Measurements from ENCODE around the gene MDFI.

The MDFI gene

GRCh38 chr6:41638002-41638934 is at the start of gene MDFI:
Gene MDFI (plus strand): TSS chr6:41638468. CDS start chr6:41638750, 282 bp downstream.
- DNase-seq: no peak

- no peak for DNase-seq
Observed at GRCh38 chr6:41589223-41589622, 49.0 kb upstream of the MDFI start.

- DNase-seq: no peak
Observed at GRCh38 chr6:41589636-41590622, 48.3 kb upstream of the MDFI start.

GRCh38 chr6:41591122-41591521 is 47.1 kb upstream of the MDFI start:
- no peak for DNase-seq

GRCh38 chr6:41591859-41592502 is 46.3 kb upstream of the MDFI start:
- DNase-seq: peak; percentile 68 to 74

GRCh38 chr6:41593406-41593805 is 44.9 kb upstream of the MDFI start:
- DNase-seq: no peak

GRCh38 chr6:41593839-41594238 is 44.4 kb upstream of the MDFI start:
- DNase-seq: no peak

GRCh38 chr6:41594326-41594725 is 43.9 kb upstream of the MDFI start:
- no peak for DNase-seq

GRCh38 chr6:41594766-41595165 is 43.5 kb upstream of the MDFI start:
- no peak for DNase-seq

GRCh38 chr6:41595166-41595565 is 43.1 kb upstream of the MDFI start:
- no peak for DNase-seq

- DNase-seq: no peak
Observed at GRCh38 chr6:41596096-41596685, 42.1 kb upstream of the MDFI start.

GRCh38 chr6:41596807-41597206 is 41.5 kb upstream of the MDFI start:
- no peak for DNase-seq

GRCh38 chr6:41597246-41598000 is 40.8 kb upstream of the MDFI start:
- DNase-seq: no peak

- no peak for DNase-seq
Observed at GRCh38 chr6:41598670-41599014, 39.6 kb upstream of the MDFI start.

GRCh38 chr6:41599015-41599851 is 39.0 kb upstream of the MDFI start:
- no peak for DNase-seq

- DNase-seq: no peak
Observed at GRCh38 chr6:41599852-41600445, 38.3 kb upstream of the MDFI start.

- no peak for DNase-seq
Observed at GRCh38 chr6:41600499-41601247, 37.6 kb upstream of the MDFI start.

- DNase-seq: no peak
Observed at GRCh38 chr6:41601248-41601549, 37.1 kb upstream of the MDFI start.

- no peak for DNase-seq
Observed at GRCh38 chr6:41602422-41602743, 35.9 kb upstream of the MDFI start.
